Kidney glomerular epithelial cell (primary cell): ENCODE results near the gene REXO1.
A peak's percentile ranks its signal among the peaks of the same experiment; 100 is the strongest.
"Not testable (repeated sequence)": the region's sequence is repeated elsewhere in the genome, so short reads cannot be mapped to it uniquely, and the experiment has no call there.

Experiments used
- DNase-seq: peaks from one replicate; lab custom pipeline; 2025; lab: John Stamatoyannopoulos, UW

Gene REXO1

GRCh38 chr19:1813192-1814182 is 34.8 kb downstream of the REXO1 start:
- no peak for DNase-seq

- DNase-seq = peak; percentile 94
Measured at GRCh38 chr19:1812426-1813191, 35.7 kb downstream of the REXO1 start.

GRCh38 chr19:1811942-1812425 is 36.3 kb downstream of the REXO1 start, which contains the start of gene ATP8B3:
ATP8B3 (minus strand) TSS chr19:1812276; CDS start chr19:1811736, 540 bp downstream.
- DNase-seq = no peak

GRCh38 chr19:1811472-1811894 is 36.8 kb downstream of the REXO1 start:
- peak; percentile 41 for DNase-seq

- no peak for DNase-seq
Measured at GRCh38 chr19:1810439-1811160, 37.7 kb downstream of the REXO1 start.

GRCh38 chr19:1809678-1810077 is 38.6 kb downstream of the REXO1 start:
- no peak for DNase-seq

GRCh38 chr19:1808395-1808731 is 39.9 kb downstream of the REXO1 start:
- no peak for DNase-seq

GRCh38 chr19:1807695-1808394 is 40.4 kb downstream of the REXO1 start:
- no peak for DNase-seq

- DNase-seq = no peak
Measured at GRCh38 chr19:1807030-1807694, 41.1 kb downstream of the REXO1 start.

- DNase-seq = no peak
Measured at GRCh38 chr19:1806184-1807029, 41.9 kb downstream of the REXO1 start.

- no peak for DNase-seq
Measured at GRCh38 chr19:1805401-1806183, 42.7 kb downstream of the REXO1 start.

- no peak for DNase-seq
Measured at GRCh38 chr19:1804858-1805257, 43.4 kb downstream of the REXO1 start.

GRCh38 chr19:1799695-1800342 is 48.5 kb downstream of the REXO1 start:
- DNase-seq = no peak

- DNase-seq = not testable (repeated sequence)
Measured at GRCh38 chr19:1797313-1797712, 51.0 kb downstream of the REXO1 start.

GRCh38 chr19:1796395-1797142 is 51.7 kb downstream of the REXO1 start:
- no peak for DNase-seq

- DNase-seq = no peak
Measured at GRCh38 chr19:1794424-1795172, 53.7 kb downstream of the REXO1 start.

- no peak for DNase-seq
Measured at GRCh38 chr19:1791879-1792278, 56.4 kb downstream of the REXO1 start.
